GM19240 (cell line): ENCODE data around the gene HLF.

Experiments used
- DNase-seq: peaks from one replicate; pipeline ENCODE4 v3.0.0; 2011; ENCODE audit warnings: low spot score; ENCODE audit not compliant: insufficient read length

HLF gene, protein sequence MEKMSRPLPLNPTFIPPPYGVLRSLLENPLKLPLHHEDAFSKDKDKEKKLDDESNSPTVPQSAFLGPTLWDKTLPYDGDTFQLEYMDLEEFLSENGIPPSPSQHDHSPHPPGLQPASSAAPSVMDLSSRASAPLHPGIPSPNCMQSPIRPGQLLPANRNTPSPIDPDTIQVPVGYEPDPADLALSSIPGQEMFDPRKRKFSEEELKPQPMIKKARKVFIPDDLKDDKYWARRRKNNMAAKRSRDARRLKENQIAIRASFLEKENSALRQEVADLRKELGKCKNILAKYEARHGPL

DNA sequence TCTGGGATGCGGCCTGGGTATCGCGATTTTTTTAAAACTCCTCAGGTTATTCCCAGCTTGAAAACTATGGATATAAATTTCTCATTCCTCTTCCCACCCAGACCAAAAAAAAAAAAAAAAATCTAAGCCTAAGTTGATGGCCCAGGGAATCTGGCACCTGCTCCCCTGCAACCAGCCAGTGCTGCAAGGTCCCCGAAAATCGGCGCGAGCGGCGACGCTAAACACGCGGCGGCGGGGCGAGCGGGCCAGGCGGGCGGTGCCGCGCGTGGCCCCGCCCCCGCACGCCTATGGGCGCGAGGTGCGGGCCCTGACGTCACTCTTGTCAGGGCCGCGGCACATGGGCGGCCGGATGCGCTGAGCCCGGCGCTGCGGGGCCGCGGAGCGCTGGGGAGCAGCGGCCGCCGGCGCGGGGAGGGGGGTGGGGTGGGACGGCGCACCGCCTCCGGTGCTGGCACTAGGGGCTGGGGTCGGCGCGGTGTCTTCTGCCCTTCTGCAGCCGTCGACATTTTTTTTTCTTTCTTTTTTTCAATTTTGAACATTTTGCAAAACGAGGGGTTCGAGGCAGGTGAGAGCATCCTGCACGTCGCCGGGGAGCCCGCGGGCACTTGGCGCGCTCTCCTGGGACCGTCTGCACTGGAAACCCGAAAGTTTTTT is at the start of gene HLF:
HLF (plus strand) TSS at position 316 of the 654 bp plus-strand sequence. CDS start 525 bp downstream, outside the sequence.
- peak; percentile 57 for DNase-seq

DNA sequence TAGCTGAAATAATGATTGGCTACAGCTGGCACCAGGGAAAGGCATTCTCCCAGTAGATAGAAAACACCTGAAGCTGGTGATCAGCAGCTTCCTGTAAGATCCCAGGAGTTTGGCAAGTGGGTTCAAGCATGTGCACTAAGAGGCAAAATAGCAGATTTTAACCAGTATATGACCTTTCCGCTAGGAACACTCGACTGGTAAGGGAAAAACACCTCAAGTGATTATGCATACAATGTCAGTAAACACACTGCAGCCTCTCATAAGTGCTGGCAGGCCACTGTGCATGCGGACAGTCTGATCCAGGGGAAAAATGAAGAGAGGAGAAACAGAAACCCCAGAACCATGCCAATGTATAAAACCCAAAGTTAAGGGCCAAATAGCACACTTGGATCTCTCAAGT is 49.0 kb upstream of the HLF start:
- no peak for DNase-seq

DNA sequence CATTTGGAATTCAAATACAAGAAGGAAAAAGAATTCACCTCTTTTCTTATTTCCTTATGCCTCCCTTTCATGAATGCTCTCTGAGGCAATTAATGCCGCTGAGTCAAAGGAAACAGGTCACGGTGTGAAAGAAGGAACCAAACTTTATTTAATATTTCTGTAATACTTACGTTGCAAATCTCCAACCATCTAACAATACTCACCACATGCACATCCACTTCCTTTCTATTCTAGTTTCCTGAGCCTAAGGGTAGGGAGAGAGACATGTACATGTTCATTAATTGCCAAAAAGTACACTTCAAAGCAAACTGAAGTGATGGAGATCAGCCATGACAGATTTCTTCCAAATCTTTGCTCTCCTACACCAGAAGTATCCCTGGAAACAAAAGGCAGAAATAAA is 47.9 kb upstream of the HLF start:
- DNase-seq = no peak

DNA sequence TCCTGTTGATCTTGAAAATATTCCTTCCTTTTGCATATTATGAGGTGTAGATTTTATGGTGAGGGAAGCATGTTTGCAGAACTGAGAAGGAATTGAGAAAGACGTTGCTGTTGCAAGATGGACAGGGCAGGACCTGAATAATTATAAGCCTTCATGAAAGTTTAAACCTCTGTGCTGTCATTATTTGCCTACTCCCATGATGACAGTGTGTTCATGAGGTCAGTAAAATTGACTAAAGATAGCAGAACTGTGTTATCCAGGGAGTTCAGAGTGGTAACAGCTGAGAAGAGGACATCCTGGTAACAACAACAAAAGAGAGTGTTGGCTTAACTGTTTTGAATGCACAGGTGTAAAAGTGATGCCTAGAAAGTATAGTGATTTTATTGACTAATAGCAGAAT is 45.3 kb upstream of the HLF start:
- no peak for DNase-seq

DNA sequence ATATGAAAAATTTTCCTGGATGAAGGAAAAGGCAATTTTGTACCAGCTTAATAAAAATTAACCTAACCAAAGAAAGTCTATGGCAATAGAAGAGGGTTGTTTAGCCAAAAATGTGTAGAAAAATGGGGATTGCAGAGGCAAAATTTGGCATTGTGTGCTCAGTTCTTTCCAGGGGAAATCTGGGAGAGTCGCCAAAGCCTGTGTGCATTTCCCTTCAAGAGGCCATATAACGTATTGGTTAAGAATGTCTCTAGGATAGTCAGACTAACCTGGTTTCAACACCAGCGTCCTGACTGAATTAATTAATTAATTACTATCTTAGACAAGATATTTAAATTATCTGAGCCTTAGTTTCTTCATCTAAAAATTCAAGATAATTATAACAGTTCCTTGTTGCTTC is 44.8 kb upstream of the HLF start:
- DNase-seq = no peak

DNA sequence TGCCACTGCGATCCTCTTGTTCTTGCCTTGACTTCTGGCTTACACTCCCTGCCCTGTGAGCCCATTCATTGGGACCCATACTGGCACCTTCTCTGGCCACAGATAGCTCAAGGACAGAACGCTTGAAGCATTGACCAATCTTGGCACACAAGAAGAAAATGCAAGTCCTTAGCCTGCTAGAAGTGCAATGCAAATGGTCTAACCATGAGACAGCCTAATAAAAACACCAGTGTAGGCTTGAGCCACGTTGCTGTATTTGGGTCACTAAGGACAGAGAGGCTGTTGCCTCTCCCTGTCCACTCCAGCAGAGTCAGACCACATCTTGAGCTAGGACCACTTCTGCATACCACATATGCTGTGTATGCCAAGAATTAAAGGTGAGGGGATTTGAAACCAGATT is 41.2 kb upstream of the HLF start:
- no peak for DNase-seq

DNA sequence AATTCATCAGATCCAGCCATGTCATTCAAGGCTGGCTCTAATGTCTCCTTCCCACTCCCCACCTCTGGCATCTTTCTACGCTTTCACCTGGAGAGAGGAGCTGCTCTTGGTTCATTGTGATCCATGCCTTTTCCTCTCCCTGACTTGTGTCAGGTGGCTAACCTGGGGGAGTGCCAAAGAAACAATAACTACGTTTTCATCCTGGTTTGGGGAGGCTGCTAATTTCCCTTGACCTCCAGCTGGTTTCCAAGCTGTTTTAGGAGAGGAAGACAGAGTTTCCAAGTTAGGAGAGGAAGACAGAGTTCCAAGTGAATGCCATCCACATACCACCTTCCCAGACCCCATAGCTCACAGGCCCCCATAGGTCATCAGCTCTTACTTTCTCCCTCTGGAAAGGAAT is 40.0 kb upstream of the HLF start:
- no peak for DNase-seq

DNA sequence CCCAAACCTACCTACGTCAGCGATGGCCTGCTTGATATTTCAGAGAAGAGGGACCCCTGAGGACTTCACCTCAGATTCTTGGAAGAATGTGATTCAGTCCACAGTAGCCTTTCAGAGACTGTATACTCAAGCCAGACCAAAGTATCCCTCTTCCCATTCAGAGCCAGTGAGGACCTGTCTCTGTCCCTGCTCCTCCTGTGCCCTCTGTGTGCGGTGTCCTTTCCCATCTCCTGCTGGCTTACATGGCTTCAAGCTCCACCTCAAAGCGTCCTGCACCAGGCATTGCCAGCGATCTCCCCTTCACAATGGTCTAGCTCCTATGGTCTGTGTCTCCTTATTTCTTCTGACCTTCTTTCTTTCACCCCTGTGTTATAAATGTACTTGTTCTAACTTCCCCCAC is 39.5 kb upstream of the HLF start:
- DNase-seq = no peak

DNA sequence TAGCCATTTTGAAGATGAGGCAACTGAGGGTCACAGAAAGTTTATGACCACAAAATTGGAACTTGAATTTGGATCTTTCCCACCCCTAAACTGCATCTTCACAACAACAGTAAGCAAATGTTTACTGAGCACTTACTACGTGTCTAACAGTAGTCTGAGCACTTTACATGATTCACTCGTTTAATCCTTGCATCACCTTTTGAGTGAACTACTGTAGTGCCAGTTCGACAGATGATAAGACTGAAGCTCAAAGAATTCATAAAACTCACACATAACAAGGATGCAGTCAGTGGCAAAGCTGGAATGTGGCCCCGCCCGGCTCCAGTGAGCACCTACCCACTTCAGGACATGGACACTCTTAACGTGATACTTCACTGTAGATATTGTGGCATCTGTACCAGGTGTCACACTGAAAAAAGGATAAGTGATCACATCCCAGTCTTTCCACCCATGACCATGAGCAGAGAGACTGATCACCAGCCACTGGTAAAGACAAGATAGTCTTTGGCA is 36.0 kb upstream of the HLF start:
- DNase-seq = no peak

DNA sequence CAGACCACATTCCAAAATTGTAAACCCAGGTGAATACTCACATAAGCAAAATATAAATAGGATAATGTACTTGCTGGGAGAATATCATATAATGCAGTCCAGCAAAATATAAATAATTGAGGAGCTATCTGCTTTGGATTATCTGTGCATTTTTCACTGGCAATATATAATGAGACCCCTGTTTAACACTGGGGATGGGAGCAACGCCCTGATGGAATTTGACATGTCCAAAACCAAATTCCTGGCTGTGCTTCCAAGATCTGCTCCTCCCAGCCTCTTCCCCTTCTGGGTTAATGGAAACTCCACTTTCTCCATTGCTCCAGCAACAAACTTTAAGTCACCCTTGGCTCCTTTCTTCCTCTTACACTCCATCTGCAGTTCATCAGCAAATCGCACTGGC is 35.5 kb upstream of the HLF start:
- DNase-seq = no peak

DNA sequence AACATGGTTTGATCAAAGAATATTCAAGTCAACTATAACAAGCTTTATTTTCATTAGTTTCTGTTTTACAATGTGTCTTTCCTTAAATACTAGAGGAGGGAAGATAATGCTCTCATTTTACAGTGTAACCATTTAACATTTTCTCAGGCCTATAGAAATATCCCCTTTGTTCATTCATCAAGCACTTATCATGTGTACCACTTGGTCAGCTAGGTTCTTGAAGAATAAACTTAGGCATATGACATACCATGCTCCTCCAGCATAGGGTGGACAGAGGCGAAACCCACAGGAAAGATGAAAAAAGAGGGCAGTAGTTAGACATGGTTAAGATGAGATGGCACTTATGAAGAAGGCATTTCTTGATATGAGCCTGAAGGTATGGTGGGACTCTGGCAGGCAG is 34.0 kb upstream of the HLF start:
- DNase-seq = no peak

DNA sequence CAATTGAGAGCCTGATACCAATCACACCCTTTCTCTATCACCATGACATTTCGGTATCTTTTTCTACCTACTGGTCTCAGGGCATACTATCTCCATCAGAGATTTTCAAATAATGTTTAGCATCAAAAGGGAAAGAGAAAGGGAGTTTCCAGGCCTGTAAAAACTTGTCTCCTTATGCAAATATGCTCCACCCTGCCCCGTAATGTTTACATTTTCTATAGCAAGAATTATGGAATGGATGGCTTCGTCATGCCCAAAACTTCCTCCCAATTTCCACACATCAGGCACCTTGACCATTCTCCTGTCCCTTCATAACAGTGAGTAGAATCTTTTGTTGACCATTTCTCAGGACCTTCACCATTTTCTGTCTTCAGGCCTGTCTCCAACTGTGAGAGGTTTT is 30.9 kb upstream of the HLF start:
- DNase-seq = no peak

DNA sequence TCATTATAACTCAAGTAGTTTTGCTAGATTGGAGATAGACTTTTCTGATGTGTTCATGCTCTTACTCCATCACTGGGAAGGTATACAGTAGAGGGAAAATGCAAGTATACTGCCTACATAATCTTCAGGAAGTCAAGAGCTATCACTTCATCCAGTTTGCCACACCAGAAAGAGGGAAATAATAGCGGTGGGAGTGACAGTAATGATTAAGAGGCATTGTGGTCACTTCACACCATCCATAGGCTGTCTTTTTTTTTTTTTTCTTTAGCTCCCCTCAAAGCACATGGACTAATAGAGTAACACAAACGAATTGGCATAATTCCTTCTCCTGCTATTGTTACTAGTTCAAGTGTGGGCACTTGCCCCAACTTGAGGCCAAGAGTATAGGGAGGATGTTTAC is 28.4 kb upstream of the HLF start:
- no peak for DNase-seq

DNA sequence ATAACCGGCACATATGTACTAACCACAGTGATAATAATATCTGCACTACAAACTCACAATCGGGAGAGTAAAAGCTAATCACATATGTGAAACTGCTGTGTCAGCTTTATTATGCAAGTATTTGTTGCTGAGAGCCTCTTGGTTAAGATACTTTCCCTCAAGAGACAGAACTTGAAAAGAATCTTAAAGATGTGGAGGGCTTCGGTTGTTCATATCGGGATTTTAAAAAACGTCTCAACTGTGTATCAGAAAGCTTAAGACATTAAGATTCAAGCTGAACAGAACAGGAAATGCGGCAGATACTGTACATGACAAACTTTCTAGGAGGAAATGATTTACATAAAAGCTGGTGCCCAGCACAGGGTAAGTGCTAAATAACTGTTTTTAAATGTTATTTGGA is 27.5 kb upstream of the HLF start:
- no peak for DNase-seq

DNA sequence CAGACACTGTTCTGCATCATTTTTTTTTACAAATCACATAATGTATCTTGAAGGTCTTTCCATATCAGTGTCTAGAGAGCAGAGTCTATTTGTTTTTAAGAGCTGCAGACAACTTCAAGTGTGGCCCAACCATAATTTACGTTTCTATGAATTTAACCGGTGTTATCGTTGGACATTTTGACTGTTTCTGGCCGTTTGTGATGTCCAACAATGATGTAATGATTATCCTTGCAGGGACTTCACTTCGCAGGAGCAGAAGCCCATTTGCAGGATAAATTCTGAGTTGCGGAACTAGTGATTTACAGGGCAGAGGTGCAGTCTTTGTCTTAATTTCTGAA is 26.9 kb upstream of the HLF start:
- DNase-seq = no peak

DNA sequence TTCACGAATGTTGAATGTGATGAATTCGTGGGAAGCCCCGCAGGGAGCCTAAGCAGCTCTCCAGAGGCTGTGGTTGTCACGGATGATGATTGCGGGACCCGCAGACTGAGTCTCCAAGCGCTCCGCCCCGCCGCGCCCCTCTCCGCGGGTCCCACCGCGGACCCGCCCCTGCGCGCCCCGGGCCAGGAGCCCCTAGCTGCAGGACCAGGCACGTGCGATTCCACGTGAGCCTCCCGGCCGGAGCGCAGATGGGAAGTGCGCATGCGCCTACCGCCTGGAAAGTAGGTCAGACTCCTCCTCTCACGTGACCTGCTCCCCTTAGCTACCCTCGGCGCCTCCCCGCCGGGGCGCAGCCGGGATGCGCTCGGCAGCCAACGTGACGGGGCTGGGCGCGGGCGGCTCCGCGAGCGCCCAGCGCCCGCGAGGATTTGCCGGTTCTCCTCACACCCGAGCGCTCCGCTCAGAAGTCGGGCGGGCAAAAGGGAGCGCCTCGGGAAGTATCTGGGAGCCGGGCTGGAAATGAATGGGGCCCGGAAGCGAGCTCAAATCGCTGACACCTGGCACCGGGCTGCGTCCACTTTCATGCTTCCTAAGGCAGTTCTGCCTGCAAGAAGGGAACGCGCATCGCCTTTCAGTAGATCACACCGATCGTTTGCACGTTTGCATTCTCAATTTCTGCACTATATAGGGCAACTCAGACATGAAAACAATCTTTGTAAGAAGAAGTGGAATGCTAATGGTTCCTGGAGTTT is 26.4 kb upstream of the HLF start:
- peak; percentile 91 for DNase-seq

DNA sequence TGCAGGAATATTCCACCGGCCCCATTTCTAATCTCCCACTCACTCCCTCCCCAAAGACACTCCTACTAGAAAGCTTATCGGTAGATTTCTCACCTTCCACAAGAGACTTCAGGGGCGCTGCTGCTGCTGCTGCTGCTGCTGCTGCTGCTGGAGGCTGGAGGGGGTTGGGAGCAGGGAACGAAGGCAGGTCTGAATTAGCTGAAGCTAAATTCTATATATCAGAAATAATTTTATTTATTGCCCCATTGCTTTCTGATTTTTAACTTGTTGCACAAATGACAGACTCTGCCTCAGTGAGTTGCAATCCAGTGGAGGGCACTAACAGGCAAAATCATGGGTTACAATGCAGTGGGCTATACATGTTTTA is 25.8 kb upstream of the HLF start:
- no peak for DNase-seq

DNA sequence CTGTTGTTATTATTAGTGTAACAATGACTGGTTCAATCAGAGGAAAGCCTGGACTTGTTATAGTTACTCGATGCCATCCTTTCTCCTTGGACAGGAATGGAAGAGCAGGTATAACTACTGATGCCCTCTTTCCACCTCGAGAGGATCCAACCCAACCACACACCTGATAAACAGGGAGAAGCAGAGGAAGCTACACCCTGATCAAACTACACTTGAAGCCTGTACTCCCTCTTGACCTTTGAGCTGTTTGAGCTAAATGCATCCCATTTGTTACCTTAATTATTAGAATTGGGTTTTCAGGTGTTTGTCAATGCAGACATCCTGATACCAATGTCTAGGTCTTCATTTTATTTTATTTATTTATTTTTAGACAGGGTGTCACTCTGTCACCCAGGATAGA is 23.7 kb upstream of the HLF start:
- DNase-seq = no peak

DNA sequence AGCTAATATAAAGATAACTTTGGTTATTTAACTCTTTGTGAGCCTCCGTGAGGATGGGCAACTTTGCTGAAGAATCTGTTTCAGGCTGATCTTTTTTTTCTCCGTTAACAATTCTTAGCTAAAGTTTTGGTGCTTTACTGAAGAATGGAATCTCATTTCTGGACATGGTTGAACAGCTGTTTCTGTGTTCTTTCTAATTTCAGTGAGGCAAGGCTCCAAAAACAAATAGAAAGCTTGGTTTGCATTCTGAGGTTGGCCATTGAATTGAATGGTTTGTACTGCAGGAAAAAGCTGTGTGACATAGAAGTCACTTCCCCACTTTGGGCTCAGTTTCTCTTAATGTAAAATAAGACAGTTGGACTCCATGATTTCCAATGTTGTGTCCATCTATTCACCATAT is 22.3 kb upstream of the HLF start:
- no peak for DNase-seq

DNA sequence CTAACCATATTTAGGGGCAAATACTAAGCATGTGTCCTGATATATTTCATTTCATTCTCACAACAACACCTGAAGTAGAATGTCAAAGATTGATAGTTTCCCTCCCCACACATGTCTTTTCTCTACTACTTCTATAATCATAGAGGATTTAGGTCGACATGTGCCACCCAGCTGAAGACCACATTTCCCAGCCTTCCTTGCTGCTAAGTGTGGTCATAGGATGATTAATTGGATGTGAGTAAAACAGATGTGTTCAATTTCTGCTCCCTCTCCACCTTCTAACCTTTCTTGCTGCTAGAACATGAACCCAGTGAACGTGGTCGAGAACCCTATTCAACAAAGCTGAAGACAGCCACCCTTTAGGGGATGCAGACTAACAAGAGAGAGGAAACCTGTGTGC is 18.8 kb upstream of the HLF start:
- DNase-seq = no peak

DNA sequence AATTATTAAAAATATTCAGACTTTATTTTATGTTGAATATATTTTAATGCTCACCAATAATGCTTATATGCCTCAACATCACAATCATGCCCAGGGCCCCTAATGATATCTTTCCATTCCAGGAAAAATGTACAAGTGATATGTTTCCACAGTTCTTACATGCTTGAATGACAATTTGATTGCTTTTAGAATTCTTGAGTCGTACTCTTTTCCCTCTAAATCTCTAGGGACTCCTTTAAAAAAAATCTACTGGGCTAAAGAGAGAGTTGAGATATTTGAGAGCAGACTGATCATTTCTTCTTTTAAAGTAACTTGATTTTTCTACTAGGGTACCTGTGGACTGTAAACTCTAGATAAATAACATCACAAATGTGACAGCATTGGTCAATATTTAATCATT is 18.2 kb upstream of the HLF start:
- no peak for DNase-seq

DNA sequence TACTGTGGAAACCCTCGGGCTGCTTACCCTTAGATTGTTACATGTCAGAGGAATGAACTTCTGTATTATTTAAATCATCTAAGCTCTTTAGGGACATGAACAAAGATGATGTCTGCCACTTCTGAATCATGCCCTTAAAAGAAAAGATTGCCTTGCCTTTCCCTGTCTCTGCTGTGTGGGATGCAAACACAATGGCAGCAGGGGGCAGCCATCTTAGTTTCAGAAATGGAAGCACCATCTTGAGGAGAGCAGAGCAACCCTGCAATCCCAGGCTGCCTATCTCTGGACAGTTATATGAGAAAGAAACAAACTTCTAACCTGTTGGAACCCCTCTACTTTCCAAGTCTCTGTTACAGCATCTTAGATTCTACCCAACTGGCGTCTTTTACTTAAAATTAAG is 16.7 kb upstream of the HLF start:
- no peak for DNase-seq

DNA sequence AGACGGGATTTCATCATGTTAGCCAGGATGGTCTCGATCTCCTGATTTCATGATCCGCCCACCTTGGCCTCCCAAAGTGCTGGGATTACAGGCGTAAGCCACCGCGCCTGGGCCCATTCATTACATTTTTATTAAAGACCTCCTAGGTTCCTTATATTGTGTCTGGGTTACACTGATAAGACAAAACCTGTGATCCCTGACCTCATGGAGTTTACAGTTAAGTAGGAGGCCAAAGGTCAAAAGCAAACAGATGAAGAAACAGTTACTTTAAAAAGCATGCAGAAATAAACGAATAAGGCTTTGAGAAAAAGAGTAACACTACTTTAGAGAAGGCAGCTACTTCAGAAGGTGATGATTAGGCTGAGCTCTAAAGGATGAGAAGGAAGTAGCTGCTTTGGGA is 14.9 kb upstream of the HLF start:
- no peak for DNase-seq
